ENCODE data around the gene KIRREL3. TPM values are rescaled to one million over a fixed set of nuclear protein-coding genes. Genes with fewer than 3 reads are reported as not detected.

The KIRREL3 gene
- total and polyA plus RNA-seq, 3 donors from 2014 or later: 1.0 to 1.1 (median 1.1) TPM

- Histone ChIP-seq H3K4me1 (no peaks in the 10 kb centered on the region), H3K36me3 (ENCODE audit: low read depth, missing control alignments) (no peaks in the 10 kb centered on the region), H3K27me3 (no peaks in the 10 kb centered on the region), H3K4me3 (no peak overlapping the region), H3K9me3 (no peaks in the 10 kb centered on the region), H3K27ac (no peak overlapping the region)
- intact Hi-C loops (cut with DNase I; ENCODE audit: low total_unique reads): no loop called here
- 85 to 87% methylated on average over 9 to 10 of the region's 10 CpGs for WGBS, 2 donors
- DNase-seq: no peak
- no peak for TF ChIP-seq POLR2A (IDR thresholded peaks at IDR 0.05)
- TF ChIP-seq CTCF (IDR thresholded peaks at IDR 0.05): no peak
Observed at GRCh38 chr11:126597041-126597440, 403.5 kb downstream of the KIRREL3 start.

GRCh38 chr11:126596474-126596873, 404.1 kb downstream of the KIRREL3 start:
- no peak for DNase-seq
- 96 to 97% methylated on average over 3 of the region's 3 CpGs for WGBS, 2 donors
- TF ChIP-seq CTCF (IDR thresholded peaks at IDR 0.05): no peak
- TF ChIP-seq POLR2A (IDR thresholded peaks at IDR 0.05): no peak
- no peak overlapping the region for H3K27ac ChIP-seq
- intact Hi-C loops (cut with DNase I; ENCODE audit: low total_unique reads): no loop called here
- no peaks in the 10 kb centered on the region for H3K4me1 ChIP-seq
- H3K4me3 ChIP-seq: no peak overlapping the region
- no peaks in the 10 kb centered on the region for H3K36me3 ChIP-seq (ENCODE audit: low read depth, missing control alignments)
- no peaks in the 10 kb centered on the region for H3K27me3 ChIP-seq
- H3K9me3 ChIP-seq: no peaks in the 10 kb centered on the region

- Histone ChIP-seq H3K4me3 (no peak overlapping the region), H3K27me3 (no peaks in the 10 kb centered on the region), H3K27ac (no peak overlapping the region), H3K36me3 (ENCODE audit: low read depth, missing control alignments) (no peaks in the 10 kb centered on the region), H3K4me1 (no peaks in the 10 kb centered on the region), H3K9me3 (no peaks in the 10 kb centered on the region)
- TF ChIP-seq CTCF (IDR thresholded peaks at IDR 0.05): no peak
- no peak for TF ChIP-seq POLR2A (IDR thresholded peaks at IDR 0.05)
- no peak for DNase-seq
- 92 to 93% methylated on average over 3 of the region's 3 CpGs for WGBS, 2 donors
- intact Hi-C loops (cut with DNase I; ENCODE audit: low total_unique reads): no loop called here
Observed at GRCh38 chr11:126595560-126595959, 405.0 kb downstream of the KIRREL3 start.

GRCh38 chr11:126594921-126595367, 405.6 kb downstream of the KIRREL3 start:
- 86 to 89% methylated on average over 9 of the region's 9 CpGs for WGBS, 2 donors

More at GRCh38 chr11:126594921-126595367, 405.6 kb downstream of the KIRREL3 start:
- Histone ChIP-seq H3K4me1 (no peaks in the 10 kb centered on the region), H3K27me3 (no peaks in the 10 kb centered on the region), H3K9me3 (no peaks in the 10 kb centered on the region), H3K27ac (no peak overlapping the region), H3K4me3 (no peak overlapping the region), H3K36me3 (ENCODE audit: low read depth, missing control alignments) (no peaks in the 10 kb centered on the region)
- intact Hi-C loops (cut with DNase I; ENCODE audit: low total_unique reads): no loop called here
- no peak for TF ChIP-seq CTCF (IDR thresholded peaks at IDR 0.05)
- TF ChIP-seq POLR2A (IDR thresholded peaks at IDR 0.05): no peak
- DNase-seq: no peak

All from testis (tissue), 3 donors.